ENCODE data around the gene TNIK.

Gene TNIK

DNA sequence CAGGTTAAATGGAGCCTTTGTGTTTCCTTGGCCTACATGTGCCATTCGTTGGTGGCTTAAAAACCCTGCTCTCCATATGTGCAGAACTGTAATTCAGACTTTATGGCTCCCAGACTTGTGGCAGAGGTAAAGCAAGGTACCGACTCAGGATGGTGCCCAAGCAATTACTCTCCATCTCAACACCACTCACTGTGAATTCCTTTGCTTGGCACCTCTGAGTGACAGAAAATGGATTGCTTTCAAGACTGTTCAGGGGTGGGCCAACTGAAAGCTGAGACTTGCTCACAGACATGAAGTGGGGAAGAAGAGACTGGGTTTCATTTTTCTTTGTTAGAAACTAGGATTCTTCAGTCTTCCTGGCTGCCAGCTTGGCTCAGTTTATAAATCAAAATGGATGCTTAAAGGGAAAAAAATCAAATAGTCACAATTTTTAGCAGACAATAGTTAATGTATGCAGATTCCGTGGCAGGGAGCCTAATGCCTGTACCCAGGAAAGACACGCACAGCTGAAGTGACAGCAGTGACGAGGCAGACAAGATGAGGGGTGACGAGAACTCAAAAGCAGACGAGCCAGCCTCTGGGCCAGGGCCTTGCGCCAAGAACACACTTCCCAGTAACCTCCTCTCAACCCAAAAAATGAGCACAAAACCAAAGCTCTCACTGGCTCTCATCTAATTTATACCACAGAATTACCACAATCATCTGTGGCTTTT is 225.8 kb downstream of the TNIK start:
- DNase-seq (ENCODE audit: low read depth in 2 of 3, low spot score in 2 of 3): no peak

DNA sequence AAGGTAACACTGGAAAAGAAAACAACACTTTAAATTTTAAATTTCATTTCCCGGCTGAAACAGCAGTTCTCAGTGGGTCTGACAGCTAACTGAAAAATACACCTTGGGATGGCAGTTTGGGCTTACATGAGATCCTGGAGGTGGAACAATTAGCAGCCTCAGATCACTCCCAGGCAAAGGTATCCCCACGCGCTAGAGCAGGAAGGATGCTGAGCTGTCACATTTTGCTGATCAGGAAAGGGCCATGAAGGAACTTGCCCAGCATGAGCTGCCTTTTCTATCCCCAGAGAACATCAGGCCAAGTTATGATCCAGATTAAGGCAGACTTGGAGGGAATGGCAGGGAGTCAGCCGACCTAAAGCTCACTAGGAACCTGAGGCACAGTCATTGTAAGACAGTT is 228.8 kb downstream of the TNIK start:
- DNase-seq (ENCODE audit: low read depth in 2 of 3, low spot score in 2 of 3): no peak

DNA sequence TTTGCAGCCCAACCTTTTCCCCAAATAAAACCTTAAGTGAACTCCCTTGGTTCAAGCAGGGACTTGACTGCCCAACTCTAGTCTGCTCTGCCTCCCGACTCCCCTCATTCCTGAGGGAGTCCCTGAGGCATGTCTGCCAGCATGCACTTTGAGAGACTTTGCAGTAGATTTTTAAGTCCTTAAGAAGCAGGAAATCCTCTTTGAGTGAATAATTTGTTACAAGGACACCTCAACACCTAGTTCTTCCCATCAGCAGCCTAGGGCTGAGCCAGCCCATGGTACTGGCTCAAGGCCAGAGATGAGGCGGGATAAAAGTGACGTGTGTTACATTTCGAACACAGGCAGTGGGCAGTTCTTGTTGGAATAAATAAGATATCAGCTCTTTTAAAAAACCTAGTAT is 229.3 kb downstream of the TNIK start:
- no peak for DNase-seq (ENCODE audit: low read depth in 2 of 3, low spot score in 2 of 3)

DNA sequence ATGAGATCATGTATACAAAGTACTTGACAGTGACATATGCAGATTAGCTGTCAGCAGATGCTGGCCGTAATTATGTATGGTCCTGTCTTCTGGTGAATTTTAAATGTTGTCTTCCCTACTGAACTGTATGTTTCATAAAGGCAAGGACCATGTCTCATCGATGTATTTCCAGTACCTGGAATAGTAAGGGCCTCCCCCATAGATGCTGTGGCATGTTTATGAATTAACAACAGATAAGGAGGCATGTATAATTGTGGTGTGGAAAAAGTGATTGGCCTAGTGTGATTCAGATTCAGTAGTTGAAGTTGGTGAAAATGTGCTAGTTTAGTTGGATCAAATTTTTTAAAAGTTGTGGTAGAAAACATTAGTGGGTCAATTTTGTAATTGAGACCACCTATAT is 231.0 kb downstream of the TNIK start:
- no peak for DNase-seq (ENCODE audit: low read depth in 2 of 3, low spot score in 2 of 3)

DNA sequence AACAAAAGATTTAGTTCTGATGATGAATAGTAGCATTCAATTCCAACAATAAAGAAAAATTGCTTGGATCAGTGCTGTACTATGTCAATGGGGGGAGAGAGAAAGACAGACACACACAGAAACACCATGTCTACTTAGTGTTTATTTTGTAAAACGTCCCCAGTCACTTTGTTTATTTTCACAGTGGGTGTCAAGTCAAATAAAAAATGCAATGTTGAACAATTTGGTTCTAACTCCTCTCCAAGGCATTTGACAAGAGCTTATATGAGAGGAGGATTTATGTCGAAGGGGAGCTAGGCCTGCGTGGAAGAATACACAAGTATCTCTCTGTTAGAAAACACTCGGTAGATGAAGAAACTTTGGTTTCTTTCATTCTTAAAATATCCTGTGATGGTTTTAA is 232.0 kb downstream of the TNIK start:
- no peak for DNase-seq (ENCODE audit: low read depth in 2 of 3, low spot score in 2 of 3)

DNA sequence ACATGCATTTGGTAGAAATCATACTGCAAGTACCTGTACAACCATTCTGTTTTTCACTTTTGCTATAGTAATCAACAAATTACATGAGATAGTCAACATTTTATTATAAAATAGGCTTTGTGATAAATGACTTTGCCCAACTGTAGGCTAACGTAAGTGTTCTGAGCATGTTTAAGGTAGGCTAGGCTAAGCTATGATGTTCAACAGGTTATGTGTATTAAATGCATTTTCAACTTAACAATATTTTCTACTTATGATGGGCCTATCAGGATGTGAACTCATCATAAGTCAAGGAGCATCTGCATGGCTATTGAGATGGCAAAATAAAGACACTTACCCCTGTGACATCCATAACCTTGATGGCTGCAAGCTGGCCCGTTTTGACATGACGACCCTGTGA is 232.4 kb downstream of the TNIK start:
- no peak for DNase-seq (ENCODE audit: low read depth in 2 of 3, low spot score in 2 of 3)

DNA sequence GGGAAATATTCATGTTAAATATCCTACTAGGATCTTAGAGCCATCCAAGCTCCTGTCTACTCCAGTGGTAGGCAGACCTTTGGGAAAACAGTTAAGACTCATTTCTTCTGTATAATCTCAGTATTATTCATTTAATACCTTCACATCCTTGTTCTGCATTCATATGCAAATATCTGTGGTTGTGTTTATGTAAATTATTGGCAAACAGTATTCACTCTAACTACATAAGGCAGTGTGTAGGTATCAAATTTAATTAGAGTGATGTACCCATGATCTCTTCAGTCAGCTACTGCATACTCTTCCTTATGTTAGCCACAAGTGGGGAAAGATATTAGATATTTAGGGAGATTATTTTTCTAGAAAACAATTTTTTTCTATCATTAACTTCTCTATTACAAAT is 232.8 kb downstream of the TNIK start:
- no peak for DNase-seq (ENCODE audit: low read depth in 2 of 3, low spot score in 2 of 3)

DNA sequence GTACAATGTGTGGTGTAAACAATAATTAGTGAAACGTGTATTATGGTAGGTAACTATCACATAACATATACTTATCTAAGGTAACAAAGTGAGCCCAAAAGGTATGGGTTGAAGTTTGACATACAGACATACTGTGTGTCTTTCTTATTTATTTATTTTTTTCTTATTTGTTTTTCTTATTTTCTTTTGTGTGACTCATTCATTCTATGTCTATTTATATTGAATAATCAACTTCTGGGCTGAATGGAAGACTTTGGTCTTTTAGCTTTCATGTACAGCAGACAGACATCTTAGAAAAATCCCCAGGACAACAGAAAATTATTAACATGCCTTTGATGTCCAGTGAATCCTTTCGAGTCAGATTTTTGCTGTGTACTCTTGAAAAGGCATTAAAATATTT is 233.4 kb downstream of the TNIK start:
- no peak for DNase-seq (ENCODE audit: low read depth in 2 of 3, low spot score in 2 of 3)

DNA sequence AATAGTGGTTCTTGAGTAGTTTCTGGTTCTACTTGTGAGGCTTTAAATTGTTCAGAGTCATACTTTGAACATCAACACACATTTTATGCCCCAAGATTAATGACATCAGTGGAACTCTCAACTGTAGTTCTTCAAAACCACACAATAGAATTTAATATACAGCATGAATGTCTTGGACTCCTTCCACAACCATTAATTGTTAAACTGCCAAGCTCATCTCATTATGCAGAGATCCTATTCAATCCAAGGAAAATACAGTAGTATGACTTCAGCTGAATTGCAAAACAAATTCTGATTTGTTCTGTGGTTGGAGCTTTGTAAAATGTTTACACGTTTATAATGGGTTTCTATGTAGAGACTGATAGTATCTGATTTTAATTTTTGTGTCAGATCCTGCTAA is 234.5 kb downstream of the TNIK start:
- DNase-seq (ENCODE audit: low read depth in 2 of 3, low spot score in 2 of 3): no peak

DNA sequence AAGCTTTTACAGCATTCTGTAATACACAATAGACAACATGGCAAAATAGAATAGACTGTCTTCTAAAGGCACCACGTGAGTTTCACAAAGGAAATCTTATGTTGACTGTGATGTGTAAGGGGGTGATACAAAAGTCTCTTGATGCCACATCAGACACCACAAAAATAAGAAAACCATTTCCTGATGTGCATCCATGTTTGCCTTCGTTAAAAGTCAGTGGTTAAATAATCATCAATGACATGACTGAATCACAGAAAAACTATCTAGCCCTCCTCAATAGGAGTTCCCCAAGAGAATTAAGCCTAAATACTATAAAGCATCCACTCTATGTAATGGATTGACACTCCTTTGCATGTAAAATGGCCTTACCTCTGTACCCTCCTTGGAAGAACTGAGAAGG is 235.0 kb downstream of the TNIK start:
- DNase-seq (ENCODE audit: low read depth in 2 of 3, low spot score in 2 of 3): no peak

DNA sequence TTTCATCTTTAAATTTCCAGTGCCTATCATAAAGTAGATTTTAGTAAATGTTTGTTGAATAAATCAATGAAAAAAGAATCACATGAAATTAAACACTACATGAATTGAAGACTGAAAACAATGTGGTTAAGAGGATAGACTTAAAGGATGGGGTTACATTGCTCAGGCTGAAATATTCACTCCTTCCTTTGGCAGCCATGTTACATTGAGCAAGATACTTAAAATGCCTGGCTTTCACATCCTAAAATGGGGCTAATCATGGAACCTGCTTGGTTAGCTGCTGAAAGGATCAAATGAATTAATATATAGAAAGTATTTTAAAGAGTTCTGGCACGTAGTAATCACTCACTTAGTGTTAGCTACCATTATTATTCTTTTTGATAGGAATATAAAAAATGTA is 236.8 kb downstream of the TNIK start:
- DNase-seq (ENCODE audit: low read depth in 2 of 3, low spot score in 2 of 3): no peak

DNA sequence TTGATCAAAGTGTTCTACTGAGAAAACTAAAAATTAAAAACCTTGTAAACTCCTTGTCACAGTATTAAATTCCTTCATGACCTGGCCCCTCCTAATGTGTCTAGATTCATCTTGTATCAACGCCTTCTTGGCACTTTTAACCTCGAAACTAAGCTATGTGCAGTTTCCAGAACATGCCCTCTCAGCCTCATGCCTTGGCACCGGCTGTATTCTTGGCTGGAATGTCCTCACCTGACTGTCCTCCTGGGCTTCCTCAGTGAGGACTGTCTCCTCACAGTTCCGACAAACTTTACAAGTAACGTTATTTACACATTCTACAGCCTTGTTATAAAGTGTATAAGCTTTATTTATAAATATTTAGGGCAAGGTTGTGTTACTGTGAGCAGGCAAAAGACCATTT is 237.2 kb downstream of the TNIK start:
- no peak for DNase-seq (ENCODE audit: low read depth in 2 of 3, low spot score in 2 of 3)

DNA sequence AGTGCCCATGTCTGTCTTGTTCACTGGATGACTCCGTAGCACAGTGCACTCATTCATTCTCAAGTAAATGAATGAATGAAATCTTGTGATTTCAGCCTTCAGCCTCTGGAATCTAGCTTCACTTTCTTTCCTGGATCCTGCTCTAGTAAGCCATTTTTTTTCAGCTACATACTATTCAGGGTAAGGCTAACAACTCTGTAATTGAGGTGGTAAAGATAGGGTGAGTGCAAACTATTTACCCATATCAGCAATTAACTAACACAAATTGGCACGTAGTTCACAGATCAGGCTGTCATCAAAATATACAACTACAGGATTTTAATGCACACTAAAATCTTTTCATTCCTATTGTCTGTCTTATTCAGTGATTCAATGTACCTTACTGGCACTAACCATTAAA is 238.6 kb downstream of the TNIK start:
- no peak for DNase-seq (ENCODE audit: low read depth in 2 of 3, low spot score in 2 of 3)

DNA sequence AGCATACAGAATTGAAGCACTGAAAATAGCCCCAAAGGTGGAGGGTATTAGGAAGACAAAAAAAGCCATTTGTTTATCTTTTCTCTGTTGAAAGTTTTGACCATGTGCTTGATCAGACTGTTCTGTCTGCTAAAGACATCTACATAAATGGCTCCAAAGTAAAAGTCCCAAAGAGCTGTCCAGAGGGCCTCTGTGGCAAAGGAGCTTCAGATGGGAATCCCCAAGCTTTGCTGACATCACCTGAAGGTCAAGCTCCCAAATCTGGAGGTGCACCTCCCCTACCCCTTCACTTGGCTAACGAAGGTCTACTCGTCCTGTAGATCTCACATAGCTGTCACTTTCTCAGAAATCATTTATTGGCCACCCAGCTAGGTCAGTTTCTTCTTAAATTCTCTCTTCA is 239.1 kb downstream of the TNIK start:
- DNase-seq (ENCODE audit: low read depth in 2 of 3, low spot score in 2 of 3): no peak

DNA sequence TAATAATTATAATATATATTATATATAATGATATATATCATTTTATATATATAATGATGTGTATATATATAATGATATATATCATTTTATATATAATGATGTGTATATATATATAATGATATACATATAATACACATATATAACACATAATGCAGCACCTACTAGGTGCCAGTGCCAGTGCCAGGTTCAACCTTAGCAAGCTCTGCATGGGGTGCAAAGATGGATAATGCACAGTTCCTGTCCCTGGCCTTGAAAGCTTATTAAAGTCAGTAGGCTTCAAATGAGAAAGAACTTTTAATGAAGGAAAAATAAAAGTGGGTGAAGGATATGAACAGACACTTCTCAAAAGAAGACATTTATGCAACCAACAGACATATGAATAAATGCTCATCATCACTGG is 240.9 kb downstream of the TNIK start:
- DNase-seq (ENCODE audit: low read depth in 2 of 3, low spot score in 2 of 3): no peak

DNA sequence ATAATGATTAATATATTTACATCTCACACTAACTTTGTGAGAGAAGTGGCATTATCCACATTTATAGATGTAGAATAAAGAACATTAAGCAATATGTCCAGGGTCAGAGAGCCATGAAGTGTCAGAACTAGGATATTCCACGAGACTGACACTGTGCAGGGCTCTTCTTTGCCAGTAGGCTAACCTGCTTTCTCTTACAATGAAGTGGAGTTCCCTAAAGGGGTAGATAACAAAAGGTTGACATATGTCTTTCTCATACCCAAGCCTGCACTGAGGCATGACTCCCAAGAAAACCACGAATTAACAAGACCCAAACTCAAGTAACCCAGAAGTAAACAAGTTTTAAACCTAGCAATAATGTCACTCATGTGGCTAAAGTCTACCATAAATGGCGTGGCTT is 242.1 kb downstream of the TNIK start:
- no peak for DNase-seq (ENCODE audit: low read depth in 2 of 3, low spot score in 2 of 3)

DNA sequence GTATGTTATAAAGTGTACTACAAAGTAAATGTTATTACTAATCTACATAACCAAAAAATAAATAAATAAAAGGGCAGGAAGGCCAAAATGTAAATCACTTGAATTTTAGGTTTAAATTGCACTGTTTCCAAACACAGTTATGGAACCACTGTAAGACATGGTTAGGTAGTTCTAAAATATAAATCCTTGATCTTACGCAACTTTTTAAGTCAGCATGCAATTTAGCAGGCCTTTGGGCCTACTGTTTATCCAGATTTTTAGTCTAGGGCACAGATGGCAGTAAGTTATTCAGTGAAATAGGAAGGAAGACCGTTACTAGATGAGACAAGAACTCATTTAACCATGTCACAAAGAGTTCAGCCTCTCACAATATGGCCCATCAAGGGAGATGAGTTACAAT is 246.3 kb downstream of the TNIK start:
- no peak for DNase-seq (ENCODE audit: low read depth in 2 of 3, low spot score in 2 of 3)

DNA sequence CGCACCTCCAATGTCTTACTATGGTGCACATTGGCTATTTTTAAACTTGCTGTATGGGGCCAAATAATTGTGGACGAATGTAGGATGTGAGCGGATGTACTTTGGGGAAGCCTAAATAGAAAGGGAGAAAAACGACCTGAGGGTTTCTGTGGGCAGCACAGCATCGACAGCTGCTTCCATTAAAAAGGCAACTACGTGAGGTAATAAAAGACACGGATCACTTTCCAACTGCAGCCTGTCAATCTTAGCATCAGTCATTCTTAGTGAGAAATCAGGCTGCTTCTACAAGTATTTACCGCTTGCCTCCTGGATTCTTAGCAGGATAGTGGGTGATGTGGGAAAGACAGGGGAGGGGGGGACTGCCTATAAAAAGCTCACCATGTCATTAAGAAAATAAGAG is 247.0 kb downstream of the TNIK start:
- DNase-seq (ENCODE audit: low read depth in 2 of 3, low spot score in 2 of 3): no peak

DNA sequence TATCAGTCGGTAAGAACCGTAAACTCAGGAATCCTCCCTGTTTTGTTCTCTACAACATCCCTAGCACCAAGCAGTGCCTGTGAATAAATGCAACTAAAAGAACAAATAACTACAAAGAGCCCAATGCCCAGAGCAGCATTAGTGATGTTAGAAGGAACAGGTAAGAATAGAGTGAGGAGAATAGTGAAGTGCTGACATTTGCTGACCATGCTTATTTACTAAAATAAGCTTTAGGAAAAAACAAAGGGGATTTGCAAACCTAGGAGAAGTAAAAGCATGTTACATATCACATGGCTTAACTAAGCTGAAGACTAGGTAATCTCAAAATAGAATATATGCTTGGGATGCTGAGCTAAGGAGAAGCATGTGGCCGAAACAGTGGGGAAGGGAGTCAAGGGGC is 247.6 kb downstream of the TNIK start:
- DNase-seq (ENCODE audit: low read depth in 2 of 3, low spot score in 2 of 3): no peak

DNA sequence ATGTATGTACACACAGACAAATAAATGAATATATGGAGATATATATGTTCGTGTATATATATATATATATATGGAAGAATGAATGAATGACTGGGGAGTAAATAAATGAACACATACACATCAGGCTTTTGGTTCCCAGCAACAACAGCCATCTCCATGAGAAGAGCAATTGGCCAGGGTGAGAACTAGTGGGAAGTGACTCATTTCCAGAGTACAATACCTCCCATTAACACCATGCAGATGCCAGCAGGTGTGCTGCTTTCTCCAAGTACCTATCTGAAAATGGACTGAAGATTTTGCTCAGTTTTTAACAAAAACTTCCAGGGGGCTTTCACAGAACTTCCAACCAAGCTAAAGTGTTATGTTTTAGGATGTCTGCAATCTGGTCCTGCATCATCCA is 253.9 kb downstream of the TNIK start:
- no peak for DNase-seq (ENCODE audit: low read depth in 2 of 3, low spot score in 2 of 3)

DNA sequence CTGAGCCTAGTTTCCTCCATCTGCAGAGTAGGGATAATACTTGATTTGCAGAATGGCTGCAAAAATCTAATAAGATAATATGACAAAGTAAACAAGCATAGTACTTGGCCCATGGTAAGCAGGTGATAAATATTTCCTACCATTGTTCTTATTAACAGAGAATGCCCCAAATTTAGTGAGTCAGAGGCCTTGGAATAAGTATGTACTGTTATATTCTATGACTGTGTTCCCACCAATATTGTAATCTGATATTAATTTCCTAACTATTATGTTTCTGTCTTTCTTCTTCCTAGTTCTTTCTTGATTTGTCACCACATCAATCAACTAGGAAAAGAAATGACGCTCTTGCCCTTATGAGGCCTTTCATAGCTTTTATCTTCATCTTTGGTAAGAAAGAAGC is 255.3 kb downstream of the TNIK start:
- DNase-seq (ENCODE audit: low read depth in 2 of 3, low spot score in 2 of 3): no peak

DNA sequence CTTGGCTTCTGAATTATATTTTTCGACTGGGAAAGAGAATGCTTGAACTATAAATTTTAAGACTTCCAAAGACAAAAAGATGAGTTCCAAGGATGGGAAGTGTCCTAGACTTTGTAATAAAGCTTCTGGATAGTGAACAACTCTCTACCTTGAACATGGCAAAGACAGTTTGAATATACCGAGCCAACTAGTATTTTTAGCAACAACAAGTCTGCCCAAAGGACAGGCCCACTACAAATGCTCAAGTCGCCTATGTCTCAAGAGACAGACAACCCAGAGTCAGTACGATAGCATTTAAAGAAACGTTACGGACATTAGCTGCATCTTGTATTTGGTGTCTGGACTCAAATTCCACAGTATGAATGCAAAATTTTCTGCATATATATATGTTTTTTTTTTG is 258.4 kb downstream of the TNIK start:
- DNase-seq (ENCODE audit: low read depth in 2 of 3, low spot score in 2 of 3): no peak

DNA sequence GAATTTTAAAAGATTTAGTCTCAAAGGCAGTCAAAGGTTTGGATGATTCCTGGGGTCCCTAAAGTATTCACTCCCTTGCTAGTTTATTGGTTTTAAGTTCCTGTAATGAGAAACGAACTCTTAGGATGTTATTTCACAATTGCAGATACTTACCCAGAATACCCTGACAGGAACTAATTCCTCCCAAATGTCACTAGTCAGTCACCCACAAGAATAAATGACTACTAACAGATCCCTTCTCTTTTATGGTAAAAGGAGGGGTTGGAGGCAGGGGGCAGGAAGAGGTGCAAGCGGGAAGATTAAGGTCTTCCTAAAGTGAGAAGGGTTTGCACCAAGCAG is 259.5 kb downstream of the TNIK start:
- no peak for DNase-seq (ENCODE audit: low read depth in 2 of 3, low spot score in 2 of 3)

Data from activated CD8-positive, alpha-beta memory T cell treated with anti-CD3 and anti-CD28 coated beads for 48 hours (primary cell).